ENCODE results near the gene COL21A1. TPM values are rescaled to one million over a fixed set of nuclear protein-coding genes. Genes with fewer than 3 reads are reported as not detected.
"Not testable (repeated sequence)": the region's sequence is repeated elsewhere in the genome, so short reads cannot be mapped to it uniquely, and the experiment has no call there.

Gene COL21A1
- polyA plus RNA-seq, 4 donors = 110 to 154 (median 128) TPM

- DNase-seq (ENCODE audit: low read depth in 4 of 4, low spot score in 3 of 4) = no peak
Measured at GRCh38 chr6:56024931-56025330, 222.4 kb downstream of the COL21A1 start.

- DNase-seq (ENCODE audit: low read depth in 4 of 4, low spot score in 3 of 4) = no peak
Measured at GRCh38 chr6:56023829-56024228, 223.6 kb downstream of the COL21A1 start.

GRCh38 chr6:56022678-56023077, 224.7 kb downstream of the COL21A1 start:
- DNase-seq (ENCODE audit: low read depth in 4 of 4, low spot score in 3 of 4) = no peak

GRCh38 chr6:56021943-56022342, 225.4 kb downstream of the COL21A1 start:
- no peak for DNase-seq (ENCODE audit: low read depth in 4 of 4, low spot score in 3 of 4)

DNA sequence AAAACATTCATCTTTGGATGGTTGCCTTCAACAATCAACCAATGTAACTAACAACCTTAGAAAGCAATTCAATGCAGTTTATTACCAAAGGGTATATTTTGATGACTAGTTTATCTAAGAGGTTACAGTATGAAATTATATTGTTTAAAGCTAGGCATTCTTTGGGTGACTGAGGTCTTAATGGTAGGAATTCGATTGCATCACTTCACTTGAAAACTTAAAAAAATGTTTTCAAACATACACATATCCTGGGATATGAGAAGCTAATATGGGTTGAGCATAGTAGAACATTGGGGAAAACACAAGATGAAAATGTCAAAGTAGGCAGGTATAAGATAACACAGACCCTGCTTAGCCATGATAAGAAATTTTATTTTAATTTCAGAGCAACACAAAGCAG, 227.4 kb downstream of the COL21A1 start:
- no peak for DNase-seq (ENCODE audit: low read depth in 4 of 4, low spot score in 3 of 4)

DNA sequence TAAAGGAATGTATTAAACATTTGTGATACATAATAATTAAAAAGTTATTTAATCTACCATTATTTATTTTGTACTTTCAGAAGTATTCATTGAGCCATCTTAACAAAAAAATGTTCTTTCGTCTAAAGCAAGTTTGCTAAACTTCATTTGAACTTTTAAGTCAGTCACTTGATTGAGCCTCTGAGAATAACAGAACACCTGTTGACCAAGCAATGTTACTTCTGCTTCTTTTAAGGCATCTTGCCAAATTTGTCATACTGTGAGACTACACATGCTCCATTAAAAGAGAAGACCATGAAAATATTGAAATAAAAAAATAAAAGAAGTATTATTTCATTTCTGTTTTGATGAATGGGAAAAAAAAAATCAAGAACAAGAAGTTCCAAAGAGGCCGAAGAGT, 230.2 kb downstream of the COL21A1 start:
- DNase-seq (ENCODE audit: low read depth in 4 of 4, low spot score in 3 of 4) = no peak

DNA sequence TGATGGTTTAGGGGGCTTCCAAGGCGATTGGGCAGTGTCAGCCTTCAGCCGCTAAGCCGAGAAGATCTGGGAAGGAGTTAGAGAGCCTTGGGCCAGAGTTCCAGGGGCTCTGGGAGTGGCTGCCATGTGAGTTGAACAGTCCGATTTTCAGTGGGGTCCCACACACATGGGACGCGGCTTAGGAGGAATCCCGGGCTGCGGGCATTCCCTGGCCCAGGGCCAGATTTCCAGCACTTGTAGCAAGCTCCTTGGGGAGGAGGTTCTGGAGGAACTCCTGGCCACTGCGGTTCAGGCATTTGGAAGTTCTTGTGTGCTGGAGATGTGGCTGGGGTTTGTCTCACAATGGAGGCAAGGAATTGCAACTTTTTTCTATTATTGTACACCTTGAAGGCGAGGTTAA, 233.3 kb downstream of the COL21A1 start:
- DNase-seq (ENCODE audit: low read depth in 4 of 4, low spot score in 3 of 4) = not testable (repeated sequence)

- DNase-seq (ENCODE audit: low read depth in 4 of 4, low spot score in 3 of 4) = no peak
Measured at GRCh38 chr6:56009636-56010035, 237.7 kb downstream of the COL21A1 start.

Data from right renal pelvis (tissue), 4 donors.